GM18517 (cell line): ENCODE measurements around the gene REPS2.

Source experiments
- ATAC-seq: cut with Tn5 transposase; IDR thresholded peaks from one replicate; pipeline ENCODE4 v1.9.1; 2021; ENCODE audit warnings: mild to moderate bottlenecking, moderate library complexity; ENCODE audit not compliant: unreplicated experiment

REPS2 gene

GRCh38 chrX:17077361-17077760 lies 130.9 kb downstream of the REPS2 start:
- ATAC-seq = no peak

- no peak for ATAC-seq
These were observed 131.7 kb downstream of the REPS2 start for GRCh38 chrX:17078031-17078720.

GRCh38 chrX:17081511-17081910 lies 135.1 kb downstream of the REPS2 start:
- ATAC-seq = no peak

GRCh38 chrX:17081968-17082367 lies 135.5 kb downstream of the REPS2 start:
- ATAC-seq = no peak

GRCh38 chrX:17082831-17083230 lies 136.4 kb downstream of the REPS2 start:
- no peak for ATAC-seq

GRCh38 chrX:17086317-17086716 lies 139.9 kb downstream of the REPS2 start:
- ATAC-seq = no peak

GRCh38 chrX:17095161-17095560 lies 148.7 kb downstream of the REPS2 start:
- ATAC-seq = no peak

- ATAC-seq = peak; percentile 77
These were observed 152.2 kb downstream of the REPS2 start for GRCh38 chrX:17098516-17099247.

GRCh38 chrX:17104433-17104832 lies 158.0 kb downstream of the REPS2 start:
- no peak for ATAC-seq

- ATAC-seq = no peak
These were observed 174.4 kb downstream of the REPS2 start for GRCh38 chrX:17120816-17121215.

GRCh38 chrX:17154001-17154400 lies 207.5 kb downstream of the REPS2 start:
- no peak for ATAC-seq

GRCh38 chrX:17160975-17161374 lies 214.5 kb downstream of the REPS2 start:
- no peak for ATAC-seq

GRCh38 chrX:17161991-17162390 lies 215.5 kb downstream of the REPS2 start:
- no peak for ATAC-seq

- ATAC-seq = no peak
These were observed 217.6 kb downstream of the REPS2 start for GRCh38 chrX:17164079-17164478.

GRCh38 chrX:17164941-17165340 lies 218.5 kb downstream of the REPS2 start:
- no peak for ATAC-seq

GRCh38 chrX:17167915-17168314 lies 221.5 kb downstream of the REPS2 start:
- no peak for ATAC-seq

GRCh38 chrX:17170973-17171372 lies 224.5 kb downstream of the REPS2 start:
- ATAC-seq = no peak

GRCh38 chrX:17174671-17175070 lies 228.2 kb downstream of the REPS2 start:
- ATAC-seq = no peak

GRCh38 chrX:17182317-17182716 lies 235.9 kb downstream of the REPS2 start:
- no peak for ATAC-seq

GRCh38 chrX:17183566-17183965 lies 237.1 kb downstream of the REPS2 start:
- ATAC-seq = no peak

- ATAC-seq = no peak
These were observed 239.0 kb downstream of the REPS2 start for GRCh38 chrX:17185431-17185830.

- no peak for ATAC-seq
These were observed 240.8 kb downstream of the REPS2 start for GRCh38 chrX:17187136-17187756.
